Sciatic nerve (tissue), 2 donors: ENCODE measurements around the gene KCNN1. TPM values are rescaled to one million over a fixed set of nuclear protein-coding genes. Genes with fewer than 3 reads are reported as not detected.
"Not testable (repeated sequence)": the region's sequence is repeated elsewhere in the genome, so short reads cannot be mapped to it uniquely, and the experiment has no call there.

ENCODE experiments used
- ATAC-seq: fragments of 200-7000 bp; cut with Tn5 transposase; one replicate; pipeline ENCODE4 v1.9.1; 2020; ENCODE audit warnings: mild to moderate bottlenecking, moderate library complexity
- DNase-seq: peaks from one replicate; pipeline ENCODE4 v3.0.0-alpha.2; 2020; ENCODE audit warnings: low spot score
- intact Hi-C: fragments of 100-400 bp; cut with DNase I; formaldehyde crosslinking; loops from one replicate; pipeline ENCODE4 v1.14.2; 2022
- total RNA-seq: library from RNA; stranded (reverse); fragmentation: NEBNext Ultra II Directional; extraction: Animal tissue kit (Norgen Biotek cat#: 25700); gene quantifications from one replicate; pipeline ENCODE4 v1.2.1, GENCODE V29; 2021
- donor health status: DM: no; HTN: no; CAD: no.
- donor health status: DM: no; HTN: no; CAD: no.

KCNN1 gene
- total RNA-seq, 1 donor from 2014 or later, result 1.4 TPM

- no peak for DNase-seq
- intact Hi-C loops, result no loop called here
Measured at GRCh38 chr19:17965370-17966128, 1.4 kb upstream of the KCNN1 start.

GRCh38 chr19:17966129-17966483 is 801 bp upstream of the KCNN1 start:
- intact Hi-C loops, result no loop called here
- DNase-seq, result no peak
- no peak for ATAC-seq

More at GRCh38 chr19:17965370-17966128, 1.4 kb upstream of the KCNN1 start:
- no peak for ATAC-seq

GRCh38 chr19:17967257-17968051 is 547 bp downstream of the KCNN1 start:
- no peak for ATAC-seq
- intact Hi-C loops, result no loop called here
- no peak for DNase-seq

- DNase-seq (no peak), ATAC-seq (no peak)
- intact Hi-C loops, result no loop called here
Measured at GRCh38 chr19:17968362-17968761, 1.5 kb downstream of the KCNN1 start.

GRCh38 chr19:17969096-17969792 is 2.3 kb downstream of the KCNN1 start:
- no peak for DNase-seq
- ATAC-seq, result no peak
- intact Hi-C loops, result no loop called here

GRCh38 chr19:17972230-17972629 is 5.3 kb downstream of the KCNN1 start:
- DNase-seq (no peak), ATAC-seq (no peak)
- intact Hi-C loops, result no loop called here

- ATAC-seq (no peak), DNase-seq (no peak)
- intact Hi-C loops, result no loop called here
Measured at GRCh38 chr19:17973759-17974158, 6.9 kb downstream of the KCNN1 start.

- DNase-seq (no peak), ATAC-seq (no peak)
- intact Hi-C loops, result no loop called here
Measured at GRCh38 chr19:17974551-17974950, 7.6 kb downstream of the KCNN1 start.

GRCh38 chr19:17975032-17975431 is 8.1 kb downstream of the KCNN1 start:
- intact Hi-C loops, result no loop called here
- ATAC-seq (no peak), DNase-seq (no peak)

GRCh38 chr19:17977021-17977420 is 10.1 kb downstream of the KCNN1 start:
- intact Hi-C loops, result no loop called here
- no peak for ATAC-seq
- DNase-seq, result no peak

GRCh38 chr19:17977488-17977887 is 10.6 kb downstream of the KCNN1 start:
- intact Hi-C loops, result no loop called here
- no peak for ATAC-seq
- DNase-seq, result no peak

- DNase-seq, result no peak
- ATAC-seq, result no peak
- intact Hi-C loops, result no loop called here
Measured at GRCh38 chr19:17981611-17982010, 14.7 kb downstream of the KCNN1 start.

GRCh38 chr19:17982430-17982829 is 15.5 kb downstream of the KCNN1 start:
- DNase-seq (no peak), ATAC-seq (no peak)
- intact Hi-C loops, result no loop called here

- intact Hi-C loops, result no loop called here
- no peak for DNase-seq
- no peak for ATAC-seq
Measured at GRCh38 chr19:17985037-17985818, 18.3 kb downstream of the KCNN1 start.

- DNase-seq, intact Hi-C loops, ATAC-seq: not testable (repeated sequence)
Measured at GRCh38 chr19:17986569-17986968, 19.7 kb downstream of the KCNN1 start.

GRCh38 chr19:17988161-17988560 is 21.3 kb downstream of the KCNN1 start:
- ATAC-seq, result no peak
- intact Hi-C loops, result no loop called here
- no peak for DNase-seq

GRCh38 chr19:17989425-17990094 is 22.7 kb downstream of the KCNN1 start:
- no peak for DNase-seq
- ATAC-seq, result no peak
- intact Hi-C loops, result loop anchor here (10.0 kb wide), 1 partner anchor 135 kb away; the partner anchor contains the start of gene RPL18A

- intact Hi-C loops, result loop anchor here (10.0 kb wide), 1 partner anchor 138 kb away; the partner anchor contains the start of gene RPL18A
- ATAC-seq (no peak), DNase-seq (no peak)
Measured at GRCh38 chr19:17993076-17993813, 26.3 kb downstream of the KCNN1 start.
